HG03196 (cell line): Measurements from ENCODE around the gene GSK3B.

Experiments
- ATAC-seq: cut with Tn5 transposase; IDR thresholded peaks from one replicate; pipeline ENCODE4 v1.9.1; 2021; ENCODE audit not compliant: unreplicated experiment

Gene GSK3B

GRCh38 chr3:120098710-120099109 is 4.5 kb upstream of the GSK3B start:
- ATAC-seq = no peak

- no peak for ATAC-seq
Measured at GRCh38 chr3:120095979-120096426, 1.8 kb upstream of the GSK3B start.

GRCh38 chr3:120095226-120095978 is 1.2 kb upstream of the GSK3B start:
- peak; percentile 43 for ATAC-seq

GRCh38 chr3:120094776-120095225 is 554 bp upstream of the GSK3B start:
- peak; percentile 70 for ATAC-seq

GRCh38 chr3:120093119-120093910 is 932 bp downstream of the GSK3B start:
- no peak for ATAC-seq

GRCh38 chr3:120092474-120092873 is 1.8 kb downstream of the GSK3B start:
- no peak for ATAC-seq

GRCh38 chr3:120090422-120090821 is 3.8 kb downstream of the GSK3B start:
- no peak for ATAC-seq

GRCh38 chr3:120089089-120089488 is 5.2 kb downstream of the GSK3B start:
- no peak for ATAC-seq

- ATAC-seq = no peak
Measured at GRCh38 chr3:120088622-120089021, 5.6 kb downstream of the GSK3B start.

- no peak for ATAC-seq
Measured at GRCh38 chr3:120081719-120082118, 12.5 kb downstream of the GSK3B start.

GRCh38 chr3:120080836-120081235 is 13.4 kb downstream of the GSK3B start:
- ATAC-seq = no peak

- no peak for ATAC-seq
Measured at GRCh38 chr3:120077731-120078130, 16.5 kb downstream of the GSK3B start.

GRCh38 chr3:120072867-120073525 is 21.3 kb downstream of the GSK3B start:
- ATAC-seq = no peak

- ATAC-seq = no peak
Measured at GRCh38 chr3:120071259-120071658, 23.0 kb downstream of the GSK3B start.

- ATAC-seq = no peak
Measured at GRCh38 chr3:120070263-120070981, 23.8 kb downstream of the GSK3B start.

- no peak for ATAC-seq
Measured at GRCh38 chr3:120067083-120067482, 27.2 kb downstream of the GSK3B start.

GRCh38 chr3:120066634-120067033 is 27.6 kb downstream of the GSK3B start:
- no peak for ATAC-seq

GRCh38 chr3:120064641-120065040 is 29.6 kb downstream of the GSK3B start:
- no peak for ATAC-seq

GRCh38 chr3:120062474-120062873 is 31.8 kb downstream of the GSK3B start:
- no peak for ATAC-seq

GRCh38 chr3:120059081-120059864 is 35.0 kb downstream of the GSK3B start:
- no peak for ATAC-seq
